Fibroblast of lung (primary cell): ENCODE measurements around the gene MBTPS2.

ENCODE experiments used
- EZH2 ChIP-seq: IDR thresholded peaks from 2 replicates; pipeline ENCODE4 v1.5.1; 2012; ENCODE audit warnings: low read length, control low read depth, mild to moderate bottlenecking; ENCODE audit errors: missing control alignments
- TF ChIP-seq, protein P1 (sequence below), 2 donors: IDR thresholded peaks in 1 of 2; conservative IDR thresholded peaks in 1 of 2; 1 replicate in 1 of 2; 2 replicates in 1 of 2; pipeline ENCODE4 v1.5.1; 2011 to 2012; ENCODE audit warnings: low read length in 2 of 2, control low read depth in 1 of 2, inconsistent platforms in 1 of 2, low read depth in 1 of 2, mild to moderate bottlenecking in 1 of 2

DNA sequence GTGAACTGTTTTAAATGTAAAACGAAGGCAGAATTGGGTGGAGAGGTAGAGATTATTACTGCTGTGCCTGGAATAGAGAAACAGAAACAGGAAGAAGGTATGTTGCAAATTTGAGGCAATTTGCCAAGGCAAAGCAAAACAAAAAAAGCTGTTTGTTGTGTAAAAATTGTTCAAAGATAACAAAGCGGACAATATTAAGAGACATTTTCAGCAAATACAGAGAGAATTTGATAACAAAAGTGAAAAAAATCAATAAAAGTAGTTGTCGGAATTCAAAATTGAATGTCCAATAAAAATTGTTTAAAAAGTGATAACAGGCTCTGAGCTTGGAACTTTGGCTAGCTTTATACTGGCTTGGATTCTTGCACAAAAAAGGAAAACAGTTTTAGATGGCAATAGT is 86.7 kb downstream of the MBTPS2 start:
- TF ChIP-seq, protein P1, sequence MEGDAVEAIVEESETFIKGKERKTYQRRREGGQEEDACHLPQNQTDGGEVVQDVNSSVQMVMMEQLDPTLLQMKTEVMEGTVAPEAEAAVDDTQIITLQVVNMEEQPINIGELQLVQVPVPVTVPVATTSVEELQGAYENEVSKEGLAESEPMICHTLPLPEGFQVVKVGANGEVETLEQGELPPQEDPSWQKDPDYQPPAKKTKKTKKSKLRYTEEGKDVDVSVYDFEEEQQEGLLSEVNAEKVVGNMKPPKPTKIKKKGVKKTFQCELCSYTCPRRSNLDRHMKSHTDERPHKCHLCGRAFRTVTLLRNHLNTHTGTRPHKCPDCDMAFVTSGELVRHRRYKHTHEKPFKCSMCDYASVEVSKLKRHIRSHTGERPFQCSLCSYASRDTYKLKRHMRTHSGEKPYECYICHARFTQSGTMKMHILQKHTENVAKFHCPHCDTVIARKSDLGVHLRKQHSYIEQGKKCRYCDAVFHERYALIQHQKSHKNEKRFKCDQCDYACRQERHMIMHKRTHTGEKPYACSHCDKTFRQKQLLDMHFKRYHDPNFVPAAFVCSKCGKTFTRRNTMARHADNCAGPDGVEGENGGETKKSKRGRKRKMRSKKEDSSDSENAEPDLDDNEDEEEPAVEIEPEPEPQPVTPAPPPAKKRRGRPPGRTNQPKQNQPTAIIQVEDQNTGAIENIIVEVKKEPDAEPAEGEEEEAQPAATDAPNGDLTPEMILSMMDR (conservative IDR thresholded peaks at IDR 0.05 in 1 of 2, IDR thresholded peaks at IDR 0.05 in 1 of 2; ENCODE audit: low read depth in 1 of 2, low read length in 2 of 2) = no peak
- TF ChIP-seq EZH2 = no peak
